ENCODE data around the gene CHTF18.
"Not testable (repeated sequence)": the region's sequence is repeated elsewhere in the genome, so short reads cannot be mapped to it uniquely, and the experiment has no call there.

Gene CHTF18

GRCh38 chr16:788399-789126, at the start of gene CHTF18:
CHTF18 (plus strand) TSS chr16:788620; CDS start chr16:788685, 65 bp downstream.
- DNase-seq = peak; percentile 26

- no peak for DNase-seq
Measured at GRCh38 chr16:739560-740458, 48.6 kb upstream of the CHTF18 start.

- DNase-seq = no peak
Measured at GRCh38 chr16:740459-740763, 48.0 kb upstream of the CHTF18 start.

GRCh38 chr16:740764-741505, 47.5 kb upstream of the CHTF18 start, which contains the start of gene CIAO3:
CIAO3 (minus strand) TSS chr16:740997; CDS start chr16:740985, 12 bp downstream.
- no peak for DNase-seq

- DNase-seq = no peak
Measured at GRCh38 chr16:741986-742629, 46.3 kb upstream of the CHTF18 start.

- not testable (repeated sequence) for DNase-seq
Measured at GRCh38 chr16:742894-743293, 45.5 kb upstream of the CHTF18 start.

GRCh38 chr16:743794-744500, 44.5 kb upstream of the CHTF18 start:
- DNase-seq = no peak

GRCh38 chr16:745739-746138, 42.7 kb upstream of the CHTF18 start:
- DNase-seq = no peak

- DNase-seq = no peak
Measured at GRCh38 chr16:746637-747036, 41.8 kb upstream of the CHTF18 start.

- no peak for DNase-seq
Measured at GRCh38 chr16:747978-748746, 40.3 kb upstream of the CHTF18 start.

- DNase-seq = no peak
Measured at GRCh38 chr16:749010-749409, 39.4 kb upstream of the CHTF18 start.

- no peak for DNase-seq
Measured at GRCh38 chr16:750485-750884, 37.9 kb upstream of the CHTF18 start.

GRCh38 chr16:751152-752006, 37.0 kb upstream of the CHTF18 start:
- DNase-seq = no peak

- DNase-seq = no peak
Measured at GRCh38 chr16:752007-752312, 36.5 kb upstream of the CHTF18 start.

GRCh38 chr16:754121-754607, 34.3 kb upstream of the CHTF18 start:
- DNase-seq = not testable (repeated sequence)

GRCh38 chr16:754656-755055, 33.8 kb upstream of the CHTF18 start:
- DNase-seq = no peak

GRCh38 chr16:756428-756827, 32.0 kb upstream of the CHTF18 start:
- no peak for DNase-seq

GRCh38 chr16:759110-759910, 29.1 kb upstream of the CHTF18 start:
- no peak for DNase-seq

- no peak for DNase-seq
Measured at GRCh38 chr16:760065-760464, 28.4 kb upstream of the CHTF18 start.

All from NCI-H1436 treated with DMSO at 0.1 percent for 48 hours (cell line).